Measurements from ENCODE around the gene OTOG. TPM values are rescaled to one million over a fixed set of nuclear protein-coding genes. Genes with fewer than 3 reads are reported as not detected.

Gene OTOG
- total and polyA plus RNA-seq, 2 of the 8 experiments (the other 6 are each of a cell fraction or from before 2014, with no cell fraction given), result 0.41 to 1.5 TPM

DNA sequence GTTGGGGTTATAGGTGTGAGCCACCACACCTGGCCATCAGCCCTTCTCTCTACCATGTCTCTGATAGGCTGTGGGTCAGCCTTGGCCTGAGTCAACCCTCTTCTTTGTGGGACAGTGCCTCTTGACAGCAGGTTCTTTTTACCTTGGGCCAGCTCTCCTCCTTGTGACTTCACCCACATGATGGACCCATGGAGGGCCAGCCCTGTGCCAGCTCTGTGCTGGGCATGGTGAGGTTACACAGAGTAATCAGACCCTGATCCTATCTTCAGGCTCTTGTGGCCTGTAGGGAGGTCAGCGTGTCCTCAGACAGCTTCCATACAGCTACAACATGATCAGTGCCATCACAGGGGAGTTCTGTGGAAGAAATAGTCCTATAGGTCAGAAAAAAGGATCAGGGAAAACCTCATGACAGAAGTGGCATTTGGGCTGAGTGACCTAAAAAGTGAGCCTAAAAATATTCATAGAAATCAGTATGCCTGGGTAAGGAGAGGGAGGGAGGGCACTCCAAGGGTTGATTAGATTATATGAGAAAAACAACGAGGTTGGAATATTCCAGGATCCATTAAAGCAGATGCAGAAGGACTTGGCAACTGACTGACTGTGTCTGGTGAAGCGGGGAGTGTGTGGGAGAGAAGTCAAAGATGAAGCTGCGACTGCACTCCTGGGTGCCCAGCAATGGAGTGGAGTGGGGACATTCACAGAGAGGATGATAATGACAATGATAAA, 17.1 kb downstream of the OTOG start:
- H3K9ac ChIP-seq (replicated peaks in 1 of 4; ENCODE audit: extremely low read depth in 1 of 4, low read depth in 3 of 4, low read length in 3 of 4), result no peak overlapping the region
- H4K8ac ChIP-seq (ENCODE audit: extremely low read depth, insufficient read depth, low read length), result no peak overlapping the region
- H3K4me2 ChIP-seq (ENCODE audit: insufficient read depth in 1 of 2, low read depth in 2 of 2, low read length in 2 of 2), result no peak overlapping the region
- H3K9me3 ChIP-seq (ENCODE audit: insufficient read depth in 2 of 2, low read depth in 1 of 2, low read length in 1 of 2), result no peaks in the 10 kb centered on the region
- no peak overlapping the region for H2BK20ac ChIP-seq (ENCODE audit: low read length)
- H2BK120ac ChIP-seq (replicated peaks; ENCODE audit: low read depth, low read length), result no peak overlapping the region
- H3K4ac ChIP-seq (replicated peaks; ENCODE audit: insufficient read length, low read depth, low read length), result no peak overlapping the region
- no peak overlapping the region for H4K91ac ChIP-seq (replicated peaks; ENCODE audit: insufficient read length, low read length)
- WGBS, 2 experiments (ENCODE audit: extremely low coverage in 1 of 2, insufficient coverage in 1 of 2, insufficient read length in 1 of 2, insufficient replicate concordance in 2 of 2, low coverage in 1 of 2, low lambda C conversion rate in 2 of 2, missing lambda C conversion rate in 1 of 2), result 92% methylated on average over 4 of the region's 4 CpGs; no CpG with 5 or more reads in 1 of the 2 experiments
- no peak overlapping the region for H2AFZ ChIP-seq (ENCODE audit: low read length)
- no peak overlapping the region for H3K56ac ChIP-seq (replicated peaks; ENCODE audit: insufficient read length, low read depth, low read length)
- no peak overlapping the region for H3K18ac ChIP-seq (ENCODE audit: extremely low read depth, low read length)
- no peaks in the 10 kb centered on the region for H3K4me1 ChIP-seq (replicated peaks in 1 of 4; ENCODE audit: control insufficient read depth in 3 of 4, insufficient read depth in 4 of 4, low read length in 3 of 4)
- no peak for FAIRE-seq
- DNase-seq (ENCODE audit: low read depth in 1 of 2, low spot score in 2 of 2), result no peak
- H3K36me3 ChIP-seq (ENCODE audit: control insufficient read depth in 2 of 4, insufficient read depth in 4 of 4, low read length in 3 of 4), result no peaks in the 10 kb centered on the region
- H2BK5ac ChIP-seq (ENCODE audit: low read depth, low read length), result no peak overlapping the region
- POLR2A ChIA-PET (ENCODE audit: partially characterized antibody), result interaction anchor here (1.0 kb wide), 1 partner anchor 11 kb away, joined by 3 read pairs; no protein-coding TSS in a partner anchor
- peaks cover 0 to 3% of the 10 kb centered on the region in 2 experiments for H4K20me1 ChIP-seq (replicated peaks in 1 of 2; ENCODE audit: control insufficient read depth in 1 of 2, insufficient read depth in 2 of 2, low read length in 2 of 2)
- H3K4me3 ChIP-seq (ENCODE audit: extremely low read depth in 1 of 4, insufficient read depth in 2 of 4, low read depth in 3 of 4, low read length in 4 of 4), result no peak overlapping the region
- no peak overlapping the region for H2BK15ac ChIP-seq (ENCODE audit: low read length)
- no peak overlapping the region for H4K5ac ChIP-seq (ENCODE audit: insufficient read length, low read depth, low read length)
- no peaks in the 10 kb centered on the region for H3K79me1 ChIP-seq (ENCODE audit: low read depth, low read length)
- CTCF ChIA-PET (ENCODE audit: partially characterized antibody), result interaction anchor here (0.6 to 9.4 kb wide), 27 partner anchors 9 to 525 kb away, joined by 3 to 98 read pairs (median 4); partner anchors contain the start of genes OTOG and USH1C
- H3K27ac ChIP-seq (ENCODE audit: low read depth, low read length), result no peak overlapping the region
- no peak overlapping the region for H2BK12ac ChIP-seq (ENCODE audit: low read depth, low read length)
- no peak overlapping the region for H2AK5ac ChIP-seq (ENCODE audit: low read depth, low read length)
- no peaks in the 10 kb centered on the region; the same call in 1 of the 2 replicates for H3K23me2 ChIP-seq (ENCODE audit: low read depth, low read length)
- no peaks in the 10 kb centered on the region for H3K79me2 ChIP-seq (ENCODE audit: control insufficient read depth in 1 of 2, insufficient read depth in 2 of 2, low read length in 2 of 2)
- no peak overlapping the region for H3K14ac ChIP-seq (ENCODE audit: insufficient read length)
- H3K23ac ChIP-seq (ENCODE audit: insufficient read length), result no peak overlapping the region
- H3K27me3 ChIP-seq (replicated peaks in 1 of 4; ENCODE audit: control insufficient read depth in 3 of 4, extremely low read depth in 1 of 4, insufficient read depth in 3 of 4, low read length in 3 of 4), result no peaks in the 10 kb centered on the region
- TF ChIP-seq CBX5 (IDR thresholded peaks at IDR 0.05; ENCODE audit: low read depth, low read length) (no peak), RFX5 (IDR thresholded peaks at IDR 0.05; ENCODE audit: borderline replicate concordance, low read depth, low read length) (no peak), SIRT6 (IDR thresholded peaks at IDR 0.05; ENCODE audit: low read length) (no peak), CBX8 (IDR thresholded peaks at IDR 0.05; ENCODE audit: borderline replicate concordance, low read depth, low read length) (no peak), MAX (IDR thresholded peaks at IDR 0.05) (no peak), SRF (IDR thresholded peaks at IDR 0.05; ENCODE audit: low read depth, low read length) (no peak), RNF2 (IDR thresholded peaks at IDR 0.05; ENCODE audit: borderline replicate concordance, low read depth, low read length, missing control alignments, poor library complexity, severe bottlenecking) (no peak), SIN3A (conservative IDR thresholded peaks at IDR 0.05 in 1 of 2, IDR thresholded peaks at IDR 0.05 in 1 of 2; ENCODE audit: low read depth in 1 of 2, low read length in 2 of 2) (no peak), SP2 (IDR thresholded peaks at IDR 0.05; ENCODE audit: low read length) (no peak), SP1 (IDR thresholded peaks at IDR 0.05; ENCODE audit: low read depth, low read length) (no peak)
- TF ChIP-seq, protein P1, sequence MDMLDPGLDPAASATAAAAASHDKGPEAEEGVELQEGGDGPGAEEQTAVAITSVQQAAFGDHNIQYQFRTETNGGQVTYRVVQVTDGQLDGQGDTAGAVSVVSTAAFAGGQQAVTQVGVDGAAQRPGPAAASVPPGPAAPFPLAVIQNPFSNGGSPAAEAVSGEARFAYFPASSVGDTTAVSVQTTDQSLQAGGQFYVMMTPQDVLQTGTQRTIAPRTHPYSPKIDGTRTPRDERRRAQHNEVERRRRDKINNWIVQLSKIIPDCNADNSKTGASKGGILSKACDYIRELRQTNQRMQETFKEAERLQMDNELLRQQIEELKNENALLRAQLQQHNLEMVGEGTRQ (IDR thresholded peaks at IDR 0.05; ENCODE audit: low read length), result no peak
